Neural cell (in vitro differentiated cells): ENCODE measurements around the gene LRRC71. TPM values are rescaled to one million over a fixed set of nuclear protein-coding genes. Genes with fewer than 3 reads are reported as not detected.

Source experiments
- H2AFZ ChIP-seq: fragments of 200-600, 300-800 bp; sonication (generic), shearing (Covaris generic); 2 replicates; pipeline ENCODE4 v1.6.0; 2014; ENCODE audit warnings: low read depth, mild to moderate bottlenecking, antibody characterized with exemption, low read length, moderate library complexity
- H3F3A ChIP-seq: fragments of 200-600 bp; shearing (Covaris generic); 2 replicates; pipeline ENCODE4 v1.6.1; 2016; ENCODE audit warnings: mild to moderate bottlenecking, moderate library complexity, mixed read lengths, antibody characterized with exemption, low read length; ENCODE audit not compliant: insufficient read depth, poor library complexity, severe bottlenecking
- H3K27ac ChIP-seq: fragments of 200-600, 300-800 bp; sonication (generic), shearing (Covaris generic); 2 replicates; pipeline ENCODE4 v1.5.1; 2014; ENCODE audit warnings: mild to moderate bottlenecking, low read length, moderate library complexity
- H3K27me3 ChIP-seq: fragments of 300-800, 200-600 bp; sonication (generic), shearing (Covaris generic); 2 replicates; pipeline ENCODE4 v1.6.0; 2014; ENCODE audit warnings: mild to moderate bottlenecking, low read depth, low read length, moderate library complexity; ENCODE audit not compliant: insufficient read depth
- H3K36me3 ChIP-seq: fragments of 300-800, 200-600 bp; sonication (generic), shearing (Covaris generic); 2 replicates; pipeline ENCODE4 v1.5.1; 2014; ENCODE audit warnings: mild to moderate bottlenecking, antibody characterized with exemption, low read length, moderate library complexity; ENCODE audit not compliant: insufficient read depth
- H3K4me2 ChIP-seq: fragments of 300-800, 200-600 bp; sonication (generic), shearing (Covaris generic); 2 replicates; pipeline ENCODE4 v1.6.0; 2014; ENCODE audit warnings: mild to moderate bottlenecking, low read length
- H3K4me3 ChIP-seq: fragments of 300-800, 200-600 bp; sonication (generic), shearing (Covaris generic); 2 replicates; pipeline ENCODE4 v1.5.1; 2014; ENCODE audit warnings: mild to moderate bottlenecking, low read length, moderate library complexity
- H3K79me2 ChIP-seq: fragments of 200-600 bp; shearing (Covaris generic); replicated peaks from 2 replicates; pipeline ENCODE4 v1.6.0; 2014; ENCODE audit warnings: mild to moderate bottlenecking, low read length, moderate library complexity; ENCODE audit not compliant: insufficient read depth
- H3K9ac ChIP-seq: fragments of 300-800, 200-600 bp; sonication (generic), shearing (Covaris generic); 2 replicates; pipeline ENCODE4 v1.6.1; 2016; ENCODE audit warnings: mild to moderate bottlenecking, low read length, mixed read lengths
- H3K9me2 ChIP-seq: fragments of 200-600 bp; shearing (Covaris generic); 2 replicates; pipeline ENCODE4 v1.6.1; 2016; ENCODE audit warnings: mild to moderate bottlenecking, low read length, mixed read lengths; ENCODE audit not compliant: insufficient read depth
- H3K9me3 ChIP-seq: fragments of 200-600, 300-800 bp; sonication (generic), shearing (Covaris generic); 2 replicates; pipeline ENCODE4 v1.6.1; 2016; ENCODE audit warnings: mild to moderate bottlenecking, mixed run types, low read length, moderate library complexity, mixed read lengths
- H4K20me1 ChIP-seq: fragments of 200-600 bp; shearing (Covaris generic); 2 replicates; pipeline ENCODE4 v1.6.1; 2016; ENCODE audit warnings: mild to moderate bottlenecking, mixed run types; ENCODE audit not compliant: insufficient read depth
- EP300 ChIP-seq: fragments of 450-650 bp; conservative IDR thresholded peaks from 2 replicates; pipeline ENCODE4 v1.6.1; 2014; ENCODE audit warnings: antibody characterized with exemption, mild to moderate bottlenecking, moderate library complexity; ENCODE audit not compliant: poor library complexity, severe bottlenecking
- EZH2 ChIP-seq: fragments of 200-600, 300-800 bp; shearing (Covaris generic), sonication (generic); IDR thresholded peaks from 2 replicates; pipeline ENCODE4 v1.6.1; 2014; ENCODE audit warnings: antibody characterized with exemption, low read length, borderline replicate concordance, mild to moderate bottlenecking; ENCODE audit not compliant: insufficient read depth, poor library complexity, severe bottlenecking
- MXI1 ChIP-seq: fragments of 450-650 bp; conservative IDR thresholded peaks from 2 replicates; pipeline ENCODE4 v1.6.1; 2014; ENCODE audit warnings: antibody characterized with exemption, mild to moderate bottlenecking; ENCODE audit not compliant: poor library complexity, severe bottlenecking
- POLR2AphosphoS5 ChIP-seq: IDR thresholded peaks from 2 replicates; pipeline ENCODE4 v1.6.1; 2012
- RAD21 ChIP-seq: fragments of 450-650 bp; conservative IDR thresholded peaks from 2 replicates; pipeline ENCODE4 v1.6.1; 2014; ENCODE audit warnings: antibody characterized with exemption, mild to moderate bottlenecking, moderate library complexity
- SMC3 ChIP-seq: fragments of 450-650 bp; conservative IDR thresholded peaks from 2 replicates; pipeline ENCODE4 v1.6.1; 2014; ENCODE audit warnings: antibody characterized with exemption, mild to moderate bottlenecking, moderate library complexity; ENCODE audit not compliant: poor library complexity
- TAF1 ChIP-seq: IDR thresholded peaks from 2 replicates; pipeline ENCODE4 v1.6.1; 2012; ENCODE audit warnings: low read depth
- polyA plus RNA-seq: library from polyadenylated mRNA; depleted of rRNA; stranded (reverse); fragments of >200 nt; gene quantifications from 2 replicates; pipeline ENCODE4 v1.2.3, GENCODE V29; 2014
- TF ChIP-seq, protein P1 (sequence below): IDR thresholded peaks from 2 replicates; pipeline ENCODE4 v1.6.1; 2012; ENCODE audit warnings: borderline replicate concordance
- TF ChIP-seq, protein P2 (sequence below): fragments of 450-650 bp; IDR thresholded peaks from 2 replicates; pipeline ENCODE4 v1.5.1; 2014; ENCODE audit warnings: antibody characterized with exemption, mild to moderate bottlenecking, moderate library complexity; ENCODE audit not compliant: poor library complexity, severe bottlenecking

The LRRC71 gene
- polyA plus RNA-seq, 1 donor from 2014 or later = not detected

GRCh38 chr1:156936191-156936590 is 15.8 kb downstream of the LRRC71 start:
- Histone ChIP-seq H4K20me1 (no peaks in the 10 kb centered on the region), H3F3A (no peaks in the 10 kb centered on the region), H3K36me3 (no peaks in the 10 kb centered on the region), H3K9ac (no peak overlapping the region), H3K27ac (no peak overlapping the region), H3K27me3 (no peaks in the 10 kb centered on the region), H2AFZ (no peak overlapping the region), H3K9me2 (no peaks in the 10 kb centered on the region), H3K4me3 (no peak overlapping the region), H3K79me2 (no peaks in the 10 kb centered on the region), H3K9me3 (no peaks in the 10 kb centered on the region), H3K4me2 (no peak overlapping the region)
- TF ChIP-seq, protein P1, sequence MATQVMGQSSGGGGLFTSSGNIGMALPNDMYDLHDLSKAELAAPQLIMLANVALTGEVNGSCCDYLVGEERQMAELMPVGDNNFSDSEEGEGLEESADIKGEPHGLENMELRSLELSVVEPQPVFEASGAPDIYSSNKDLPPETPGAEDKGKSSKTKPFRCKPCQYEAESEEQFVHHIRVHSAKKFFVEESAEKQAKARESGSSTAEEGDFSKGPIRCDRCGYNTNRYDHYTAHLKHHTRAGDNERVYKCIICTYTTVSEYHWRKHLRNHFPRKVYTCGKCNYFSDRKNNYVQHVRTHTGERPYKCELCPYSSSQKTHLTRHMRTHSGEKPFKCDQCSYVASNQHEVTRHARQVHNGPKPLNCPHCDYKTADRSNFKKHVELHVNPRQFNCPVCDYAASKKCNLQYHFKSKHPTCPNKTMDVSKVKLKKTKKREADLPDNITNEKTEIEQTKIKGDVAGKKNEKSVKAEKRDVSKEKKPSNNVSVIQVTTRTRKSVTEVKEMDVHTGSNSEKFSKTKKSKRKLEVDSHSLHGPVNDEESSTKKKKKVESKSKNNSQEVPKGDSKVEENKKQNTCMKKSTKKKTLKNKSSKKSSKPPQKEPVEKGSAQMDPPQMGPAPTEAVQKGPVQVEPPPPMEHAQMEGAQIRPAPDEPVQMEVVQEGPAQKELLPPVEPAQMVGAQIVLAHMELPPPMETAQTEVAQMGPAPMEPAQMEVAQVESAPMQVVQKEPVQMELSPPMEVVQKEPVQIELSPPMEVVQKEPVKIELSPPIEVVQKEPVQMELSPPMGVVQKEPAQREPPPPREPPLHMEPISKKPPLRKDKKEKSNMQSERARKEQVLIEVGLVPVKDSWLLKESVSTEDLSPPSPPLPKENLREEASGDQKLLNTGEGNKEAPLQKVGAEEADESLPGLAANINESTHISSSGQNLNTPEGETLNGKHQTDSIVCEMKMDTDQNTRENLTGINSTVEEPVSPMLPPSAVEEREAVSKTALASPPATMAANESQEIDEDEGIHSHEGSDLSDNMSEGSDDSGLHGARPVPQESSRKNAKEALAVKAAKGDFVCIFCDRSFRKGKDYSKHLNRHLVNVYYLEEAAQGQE = no peak
- TF ChIP-seq MXI1 (no peak), EP300 (no peak), TAF1 (no peak), POLR2AphosphoS5 (no peak), SMC3 (no peak), RAD21 (no peak), EZH2 (no peak)
- TF ChIP-seq, protein P2, sequence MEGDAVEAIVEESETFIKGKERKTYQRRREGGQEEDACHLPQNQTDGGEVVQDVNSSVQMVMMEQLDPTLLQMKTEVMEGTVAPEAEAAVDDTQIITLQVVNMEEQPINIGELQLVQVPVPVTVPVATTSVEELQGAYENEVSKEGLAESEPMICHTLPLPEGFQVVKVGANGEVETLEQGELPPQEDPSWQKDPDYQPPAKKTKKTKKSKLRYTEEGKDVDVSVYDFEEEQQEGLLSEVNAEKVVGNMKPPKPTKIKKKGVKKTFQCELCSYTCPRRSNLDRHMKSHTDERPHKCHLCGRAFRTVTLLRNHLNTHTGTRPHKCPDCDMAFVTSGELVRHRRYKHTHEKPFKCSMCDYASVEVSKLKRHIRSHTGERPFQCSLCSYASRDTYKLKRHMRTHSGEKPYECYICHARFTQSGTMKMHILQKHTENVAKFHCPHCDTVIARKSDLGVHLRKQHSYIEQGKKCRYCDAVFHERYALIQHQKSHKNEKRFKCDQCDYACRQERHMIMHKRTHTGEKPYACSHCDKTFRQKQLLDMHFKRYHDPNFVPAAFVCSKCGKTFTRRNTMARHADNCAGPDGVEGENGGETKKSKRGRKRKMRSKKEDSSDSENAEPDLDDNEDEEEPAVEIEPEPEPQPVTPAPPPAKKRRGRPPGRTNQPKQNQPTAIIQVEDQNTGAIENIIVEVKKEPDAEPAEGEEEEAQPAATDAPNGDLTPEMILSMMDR = no peak

- H3K4me2 ChIP-seq = no peak overlapping the region
- H2AFZ ChIP-seq = no peak overlapping the region
- no peaks in the 10 kb centered on the region for H3K27me3 ChIP-seq
- H3K9ac ChIP-seq = no peak overlapping the region
- H3K79me2 ChIP-seq = no peaks in the 10 kb centered on the region
- no peak overlapping the region for H3K27ac ChIP-seq
- no peaks in the 10 kb centered on the region for H3K36me3 ChIP-seq
- H3K9me3 ChIP-seq = no peaks in the 10 kb centered on the region
- H3K9me2 ChIP-seq = no peaks in the 10 kb centered on the region
- no peak overlapping the region for H3K4me3 ChIP-seq
- no peaks in the 10 kb centered on the region for H3F3A ChIP-seq
- no peak for TF ChIP-seq SMC3
- TF ChIP-seq EP300 = no peak
- no peak for TF ChIP-seq RAD21
- TF ChIP-seq POLR2AphosphoS5 = no peak
- H4K20me1 ChIP-seq = no peaks in the 10 kb centered on the region
Measured at GRCh38 chr1:156936721-156937220, 16.3 kb downstream of the LRRC71 start.

GRCh38 chr1:156937883-156938282 is 17.5 kb downstream of the LRRC71 start:
- Histone ChIP-seq H3K4me2 (no peak overlapping the region), H4K20me1 (no peaks in the 10 kb centered on the region), H3K27ac (no peak overlapping the region), H3F3A (no peaks in the 10 kb centered on the region), H3K4me3 (no peak overlapping the region), H3K9me3 (no peaks in the 10 kb centered on the region), H3K27me3 (no peaks in the 10 kb centered on the region), H3K36me3 (no peaks in the 10 kb centered on the region), H3K79me2 (no peaks in the 10 kb centered on the region), H3K9ac (no peak overlapping the region), H3K9me2 (no peaks in the 10 kb centered on the region), H2AFZ (no peak overlapping the region)
- TF ChIP-seq, protein P2 = no peak
- TF ChIP-seq, protein P1 = no peak
- TF ChIP-seq TAF1 (no peak), RAD21 (no peak), SMC3 (no peak), EZH2 (no peak), MXI1 (no peak), EP300 (no peak), POLR2AphosphoS5 (no peak)
